Calu3 (cell line): ENCODE measurements around the gene TSHZ3. TPM values are rescaled to one million over a fixed set of nuclear protein-coding genes. Genes with fewer than 3 reads are reported as not detected.

Source experiments
- BruUV-seq: library from RNA; stranded (reverse); fragments of 400-500 nt; replicated peaks from 2 replicates; lab custom pipeline; 2021; lab: Mats Ljungman, UMichigan
- CTCF ChIA-PET: fragments of 300-600 bp; sonication (Branson Sonifier 250); formaldehyde crosslinking; loops from one replicate; lab custom pipeline; 2022; ENCODE audit warnings: antibody characterized with exemption; lab: Charles Lee
- DNase-seq: peaks from one replicate; pipeline ENCODE4 v3.0.0; 2022
- H3K27ac Mint-ChIP-seq: one replicate; pipeline ENCODE4 v1.8.0; 2022; ENCODE audit warnings: mixed read lengths; ENCODE audit not compliant: unreplicated experiment
- H3K27me3 Mint-ChIP-seq: one replicate; pipeline ENCODE4 v1.8.0; 2022; ENCODE audit warnings: mixed read lengths; ENCODE audit not compliant: unreplicated experiment
- H3K36me3 Mint-ChIP-seq: one replicate; pipeline ENCODE4 v1.8.0; 2022; ENCODE audit warnings: mild to moderate bottlenecking, moderate library complexity, mixed read lengths; ENCODE audit not compliant: insufficient read depth, unreplicated experiment
- H3K4me1 Mint-ChIP-seq: one replicate; pipeline ENCODE4 v1.8.0; 2022; ENCODE audit warnings: mild to moderate bottlenecking, low read depth, mixed read lengths; ENCODE audit not compliant: unreplicated experiment
- H3K4me3 Mint-ChIP-seq: one replicate; pipeline ENCODE4 v1.8.0; 2022; ENCODE audit warnings: mild to moderate bottlenecking, low read depth, moderate library complexity, mixed read lengths; ENCODE audit not compliant: unreplicated experiment
- H3K9me3 Mint-ChIP-seq: one replicate; pipeline ENCODE4 v1.8.0; 2022; ENCODE audit warnings: low read depth, mixed read lengths; ENCODE audit not compliant: unreplicated experiment
- CTCF ChIP-seq: fragments of 200-600 bp; IDR thresholded peaks from one replicate; pipeline ENCODE4 v1.8.0; 2022; ENCODE audit warnings: antibody characterized with exemption; ENCODE audit not compliant: unreplicated experiment
- intact Hi-C: fragments of 100-400 bp; cut with micrococcal nuclease; formaldehyde crosslinking; loops from one replicate; pipeline ENCODE4 v1.10.0; 2022; ENCODE audit not compliant: unreplicated experiment
- total RNA-seq: library from RNA; stranded (reverse); gene quantifications from 2 replicates; pipeline ENCODE4 v1.2.3, GENCODE V29; 2022

Gene TSHZ3
- total RNA-seq, 1 experiment from 2014 or later: not detected

DNA sequence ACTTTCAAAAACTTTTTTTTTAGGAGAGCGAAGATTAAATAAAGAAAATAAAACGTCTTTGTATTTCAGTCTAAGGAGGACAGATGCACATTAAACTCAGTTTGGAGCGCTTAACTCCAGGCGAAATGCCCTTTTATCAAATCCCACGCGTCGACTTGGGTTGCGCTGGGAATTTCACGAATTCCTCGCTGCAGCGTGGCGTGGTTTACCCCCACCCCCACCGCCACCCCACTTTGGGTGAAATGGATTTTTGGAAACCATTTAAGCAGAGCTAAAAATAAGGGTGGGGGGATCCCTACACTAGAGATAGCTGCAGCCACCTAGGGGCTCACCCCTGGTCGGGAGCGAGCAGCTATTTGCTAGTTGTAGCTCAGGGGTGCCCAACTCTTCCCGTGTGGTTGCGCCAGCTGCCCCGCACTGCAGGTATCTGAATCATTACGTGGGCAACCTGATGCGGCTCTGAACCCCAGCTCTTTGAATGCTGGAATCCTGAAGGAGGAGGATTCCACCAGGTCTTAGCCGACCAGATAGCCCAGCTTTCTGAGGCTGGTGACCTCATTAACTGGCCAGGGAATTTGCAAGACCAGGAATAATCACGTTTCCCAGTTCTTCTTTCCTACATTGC, 6.5 kb upstream of the TSHZ3 start:
- intact Hi-C loops: no loop called here
- CTCF ChIA-PET: no interaction called here
- DNase-seq: no peak
- Mint-ChIP-seq H3K9me3 (peaks cover 13% of the 10 kb centered on the region), H3K36me3 (no peaks in the 10 kb centered on the region), H3K4me1 (no peaks in the 10 kb centered on the region), H3K27ac (no peak overlapping the region), H3K4me3 (no peak overlapping the region), H3K27me3 (no peaks in the 10 kb centered on the region)
- BruUV-seq: no TSS peak
- no peak for TF ChIP-seq CTCF

DNA sequence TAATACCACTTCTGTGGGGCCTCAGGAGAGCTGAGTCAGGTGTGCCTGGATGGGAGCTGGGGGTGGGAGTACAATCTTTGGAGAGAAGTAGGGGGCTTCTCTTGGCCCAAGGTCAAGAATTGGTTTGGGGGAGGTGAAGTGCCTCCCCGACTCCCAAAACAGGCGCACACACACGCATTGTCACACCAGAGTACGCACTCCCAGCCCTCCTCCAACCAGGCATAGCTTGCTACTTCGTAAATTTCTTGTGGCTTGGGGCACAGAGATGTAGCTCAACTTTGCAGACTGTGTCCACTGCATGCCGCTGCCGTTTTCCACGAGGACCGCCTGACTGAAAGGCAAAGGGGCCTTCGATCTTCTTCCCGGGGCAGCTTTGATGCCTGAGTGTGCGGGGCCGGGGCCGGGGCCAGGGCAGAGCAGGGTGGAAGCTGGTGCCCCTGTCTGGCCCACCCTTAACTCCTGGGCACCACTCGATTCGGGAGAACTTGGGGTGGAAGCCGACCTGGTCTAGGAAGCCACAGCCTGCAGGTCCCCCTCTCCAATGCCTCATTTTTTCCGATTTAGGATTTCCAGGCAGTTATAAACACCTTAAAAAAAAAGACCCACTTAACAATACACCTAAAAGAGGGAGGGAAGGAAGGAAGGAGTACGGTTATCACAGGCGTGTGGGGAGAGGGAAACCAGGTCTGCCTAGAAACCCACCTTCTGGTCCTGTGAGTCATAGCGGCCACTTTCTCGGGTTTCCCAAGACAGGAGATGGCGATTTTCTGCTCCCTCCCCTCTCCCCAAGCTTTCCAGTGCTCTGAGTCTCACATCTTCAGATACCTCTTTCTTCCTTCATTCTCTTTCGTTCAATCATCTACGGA, 5.8 kb upstream of the TSHZ3 start:
- Mint-ChIP-seq H3K27me3 (no peaks in the 10 kb centered on the region), H3K36me3 (no peaks in the 10 kb centered on the region)
- intact Hi-C loops: no loop called here

DNA sequence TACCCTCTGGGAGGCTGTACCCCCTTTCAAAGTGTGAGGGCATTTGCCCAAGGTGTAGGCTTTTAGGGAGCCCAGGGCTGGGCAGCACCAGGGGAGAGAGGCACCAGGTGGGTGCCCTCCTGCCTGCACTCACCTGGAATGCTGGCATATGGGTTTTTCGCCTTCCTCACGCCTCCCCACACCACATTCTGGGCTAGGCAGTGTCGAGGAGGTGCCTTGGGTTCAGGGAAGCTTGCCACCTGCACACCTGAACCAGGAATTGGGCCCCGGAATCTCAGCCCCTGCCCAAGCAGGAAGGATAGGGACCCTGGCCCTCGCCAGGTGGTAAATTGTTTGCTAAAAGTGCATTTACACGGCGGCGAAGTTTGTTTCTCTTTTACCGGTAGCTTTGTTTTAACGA, 5.1 kb upstream of the TSHZ3 start:
- no peak for DNase-seq
- H3K4me1 Mint-ChIP-seq: no peaks in the 10 kb centered on the region
- CTCF ChIA-PET: no interaction called here
- intact Hi-C loops: no loop called here
- BruUV-seq: no TSS peak
- no peaks in the 10 kb centered on the region for H3K27me3 Mint-ChIP-seq
- no peak for TF ChIP-seq CTCF
- H3K9me3 Mint-ChIP-seq: peaks cover 13% of the 10 kb centered on the region
- no peak overlapping the region for H3K27ac Mint-ChIP-seq
- H3K4me3 Mint-ChIP-seq: no peak overlapping the region
- H3K36me3 Mint-ChIP-seq: no peaks in the 10 kb centered on the region

More for the DNA sequence above, 5.8 kb upstream of the TSHZ3 start:
- Mint-ChIP-seq H3K4me1 (no peaks in the 10 kb centered on the region), H3K4me3 (no peak overlapping the region), H3K9me3 (peaks cover 13% of the 10 kb centered on the region), H3K27ac (no peak overlapping the region)
- CTCF ChIA-PET: no interaction called here
- no TSS peak for BruUV-seq
- DNase-seq: no peak
- TF ChIP-seq CTCF: no peak

DNA sequence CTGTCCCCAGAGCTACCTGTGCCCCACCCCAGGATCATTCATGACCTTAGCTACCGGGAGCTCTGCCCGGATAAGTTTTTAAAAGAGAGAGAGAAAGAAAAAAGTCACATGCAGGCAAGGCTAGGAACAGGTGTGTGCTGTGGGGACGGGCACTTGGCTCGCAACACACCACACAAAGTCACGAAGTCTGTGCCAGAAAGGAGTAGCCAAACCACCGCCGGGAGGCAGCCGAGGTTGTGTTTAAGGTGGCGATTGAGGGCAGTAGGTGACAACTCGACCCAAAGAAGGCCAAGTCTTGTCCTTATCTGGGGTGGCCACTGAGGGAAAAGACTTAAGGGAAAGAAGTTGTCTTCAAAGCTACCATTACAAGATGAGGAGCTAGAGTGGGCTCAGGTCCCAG, 4.6 kb upstream of the TSHZ3 start:
- no peak overlapping the region for H3K27ac Mint-ChIP-seq
- no peak for TF ChIP-seq CTCF
- no peaks in the 10 kb centered on the region for H3K36me3 Mint-ChIP-seq
- peaks cover 10% of the 10 kb centered on the region for H3K9me3 Mint-ChIP-seq
- no TSS peak for BruUV-seq
- CTCF ChIA-PET: no interaction called here
- H3K27me3 Mint-ChIP-seq: no peaks in the 10 kb centered on the region
- intact Hi-C loops: no loop called here
- H3K4me1 Mint-ChIP-seq: no peaks in the 10 kb centered on the region
- no peak overlapping the region for H3K4me3 Mint-ChIP-seq
- DNase-seq: no peak
